Measurements from ENCODE around the gene RAB7A. TPM values are rescaled to one million over a fixed set of nuclear protein-coding genes. Genes with fewer than 3 reads are reported as not detected.
A peak's percentile ranks its signal among the peaks of the same experiment; 100 is the strongest.

The RAB7A gene
- total RNA-seq, 1 donor from 2014 or later = 90.3 TPM

GRCh38 chr3:128844502-128844901, 118.5 kb downstream of the RAB7A start:
- H3K27ac ChIP-seq = no peak overlapping the region
- no peak for TF ChIP-seq CTCF (IDR thresholded peaks at IDR 0.05)
- no peaks in the 10 kb centered on the region for H3K9me3 ChIP-seq
- no peaks in the 10 kb centered on the region for H3K36me3 ChIP-seq
- no peak for DNase-seq (ENCODE audit: low spot score in 2 of 2)
- no peaks in the 10 kb centered on the region for H3K27me3 ChIP-seq
- H3K4me1 ChIP-seq = peaks cover 0 to 5% of the 10 kb centered on the region in 2 donors
- intact Hi-C loops (cut with DNase I) = no loop called here
- H3K4me3 ChIP-seq = no peak overlapping the region

GRCh38 chr3:128845119-128845777, 119.3 kb downstream of the RAB7A start:
- DNase-seq (ENCODE audit: low spot score in 2 of 2) = no peak
- Histone ChIP-seq H3K9me3 (no peaks in the 10 kb centered on the region), H3K27me3 (no peaks in the 10 kb centered on the region), H3K27ac (no peak overlapping the region), H3K36me3 (no peaks in the 10 kb centered on the region), H3K4me1 (peaks cover 0 to 5% of the 10 kb centered on the region in 2 donors), H3K4me3 (peak overlapping the region; percentile 57 to 66)
- TF ChIP-seq CTCF (IDR thresholded peaks at IDR 0.05) = no peak
- intact Hi-C loops (cut with DNase I) = no loop called here

GRCh38 chr3:128845778-128846485, 119.9 kb downstream of the RAB7A start:
- Histone ChIP-seq H3K9me3 (no peaks in the 10 kb centered on the region), H3K27ac (peak overlapping the region; percentile 35 to 54), H3K36me3 (no peaks in the 10 kb centered on the region), H3K27me3 (no peaks in the 10 kb centered on the region), H3K4me1 (peaks cover 0 to 5% of the 10 kb centered on the region in 2 donors), H3K4me3 (peak overlapping the region; percentile 57 to 66)
- intact Hi-C loops (cut with DNase I) = loop anchor here (1.0 to 2.0 kb wide), 2 partner anchors 166 to 227 kb away; no protein-coding TSS in a partner anchor
- peak; percentile 33 to 72 (median 51) for TF ChIP-seq CTCF (IDR thresholded peaks at IDR 0.05)
- DNase-seq (ENCODE audit: low spot score in 2 of 2) = peak; percentile 32 to 91

GRCh38 chr3:128846486-128846891, 120.5 kb downstream of the RAB7A start:
- no peaks in the 10 kb centered on the region for H3K9me3 ChIP-seq
- intact Hi-C loops (cut with DNase I) = loop anchor here (1.0 to 2.0 kb wide), 2 partner anchors 166 to 228 kb away; no protein-coding TSS in a partner anchor
- H3K4me1 ChIP-seq = peaks cover 0 to 5% of the 10 kb centered on the region in 2 donors
- H3K36me3 ChIP-seq = no peaks in the 10 kb centered on the region
- no peak for TF ChIP-seq CTCF (IDR thresholded peaks at IDR 0.05)
- H3K27me3 ChIP-seq = no peaks in the 10 kb centered on the region
- H3K27ac ChIP-seq = peak overlapping the region in 1 of 2 donors; percentile 54
- peak overlapping the region in 1 of 2 donors; percentile 66 for H3K4me3 ChIP-seq
- DNase-seq (ENCODE audit: low spot score in 2 of 2) = no peak

GRCh38 chr3:128847666-128848370, 121.8 kb downstream of the RAB7A start:
- TF ChIP-seq CTCF (IDR thresholded peaks at IDR 0.05) = no peak
- Histone ChIP-seq H3K27me3 (no peaks in the 10 kb centered on the region), H3K9me3 (no peaks in the 10 kb centered on the region), H3K27ac (no peak overlapping the region), H3K4me3 (no peak overlapping the region), H3K36me3 (no peaks in the 10 kb centered on the region), H3K4me1 (peaks cover 0 to 5% of the 10 kb centered on the region in 2 donors)
- intact Hi-C loops (cut with DNase I) = loop anchor here (2.0 kb wide), 1 partner anchor 229 kb away; no protein-coding TSS in a partner anchor
- DNase-seq (ENCODE audit: low spot score in 2 of 2) = no peak

All from ascending aorta (tissue), 2 donors.